Osteocyte (in vitro differentiated cells): Measurements from ENCODE around the gene PON1. TPM values are rescaled to one million over a fixed set of nuclear protein-coding genes. Genes with fewer than 3 reads are reported as not detected.

ENCODE experiments used
- DNase-seq: peaks from one replicate; pipeline ENCODE4 v3.0.0; 2021; ENCODE audit warnings: mixed read lengths; ENCODE audit not compliant: unreplicated experiment; ENCODE audit errors: extremely low spot score
- H3K27ac Mint-ChIP-seq: one replicate; pipeline ENCODE4 v1.8.0; 2021; ENCODE audit warnings: mild to moderate bottlenecking, mixed read lengths; ENCODE audit not compliant: unreplicated experiment
- H3K27me3 Mint-ChIP-seq: one replicate; pipeline ENCODE4 v1.8.0; 2021; ENCODE audit warnings: mixed read lengths; ENCODE audit not compliant: unreplicated experiment
- H3K36me3 Mint-ChIP-seq: one replicate; pipeline ENCODE4 v1.8.0; 2021; ENCODE audit warnings: mixed read lengths; ENCODE audit not compliant: unreplicated experiment
- H3K4me1 Mint-ChIP-seq: one replicate; pipeline ENCODE4 v1.8.0; 2021; ENCODE audit warnings: mixed read lengths; ENCODE audit not compliant: unreplicated experiment
- H3K4me3 Mint-ChIP-seq: one replicate; pipeline ENCODE4 v1.8.0; 2021; ENCODE audit warnings: mild to moderate bottlenecking, moderate library complexity, mixed read lengths; ENCODE audit not compliant: unreplicated experiment
- H3K9me3 Mint-ChIP-seq: one replicate; pipeline ENCODE4 v1.8.0; 2021; ENCODE audit warnings: mixed read lengths; ENCODE audit not compliant: unreplicated experiment
- CTCF ChIP-seq: fragments of 200-600 bp; sonication (generic); IDR thresholded peaks from 2 replicates; pipeline ENCODE4 v1.5.0; 2021; ENCODE audit warnings: antibody characterized with exemption, mild to moderate bottlenecking, moderate library complexity
- total RNA-seq: library from RNA; stranded (reverse); gene quantifications from 2 replicates; pipeline ENCODE4 v1.2.1, GENCODE V29; 2021

The PON1 gene
- total RNA-seq, 1 donor from 2014 or later: not detected

- no peaks in the 10 kb centered on the region for H3K36me3 Mint-ChIP-seq
- no peaks in the 10 kb centered on the region for H3K4me1 Mint-ChIP-seq
- no peak for TF ChIP-seq CTCF
- H3K4me3 Mint-ChIP-seq: no peak overlapping the region
- DNase-seq: no peak
- peaks cover 19% of the 10 kb centered on the region for H3K27me3 Mint-ChIP-seq
- H3K9me3 Mint-ChIP-seq: no peaks in the 10 kb centered on the region
- no peak overlapping the region for H3K27ac Mint-ChIP-seq
These were observed 26.2 kb downstream of the PON1 start for GRCh38 chr7:95298091-95298490.

GRCh38 chr7:95297041-95297440 is 27.3 kb downstream of the PON1 start:
- DNase-seq: no peak
- Mint-ChIP-seq H3K27ac (no peak overlapping the region), H3K27me3 (peaks cover 14% of the 10 kb centered on the region), H3K9me3 (no peaks in the 10 kb centered on the region), H3K4me3 (no peak overlapping the region), H3K4me1 (no peaks in the 10 kb centered on the region), H3K36me3 (no peaks in the 10 kb centered on the region)
- no peak for TF ChIP-seq CTCF

GRCh38 chr7:95296456-95296855 is 27.9 kb downstream of the PON1 start:
- Mint-ChIP-seq H3K4me3 (no peak overlapping the region), H3K4me1 (no peaks in the 10 kb centered on the region), H3K9me3 (no peaks in the 10 kb centered on the region), H3K27me3 (peaks cover 14% of the 10 kb centered on the region), H3K27ac (no peak overlapping the region), H3K36me3 (no peaks in the 10 kb centered on the region)
- no peak for DNase-seq
- no peak for TF ChIP-seq CTCF

- H3K36me3 Mint-ChIP-seq: no peaks in the 10 kb centered on the region
- no peak overlapping the region for H3K27ac Mint-ChIP-seq
- H3K4me3 Mint-ChIP-seq: no peak overlapping the region
- no peaks in the 10 kb centered on the region for H3K4me1 Mint-ChIP-seq
- peaks cover 12% of the 10 kb centered on the region for H3K27me3 Mint-ChIP-seq
- no peak for DNase-seq
- no peak for TF ChIP-seq CTCF
- H3K9me3 Mint-ChIP-seq: no peaks in the 10 kb centered on the region
These were observed 28.9 kb downstream of the PON1 start for GRCh38 chr7:95295397-95295796.

- H3K9me3 Mint-ChIP-seq: no peaks in the 10 kb centered on the region
- no peak overlapping the region for H3K4me3 Mint-ChIP-seq
- H3K27ac Mint-ChIP-seq: no peak overlapping the region
- TF ChIP-seq CTCF: no peak
- H3K4me1 Mint-ChIP-seq: no peaks in the 10 kb centered on the region
- H3K27me3 Mint-ChIP-seq: peaks cover 2% of the 10 kb centered on the region
- H3K36me3 Mint-ChIP-seq: no peaks in the 10 kb centered on the region
- no peak for DNase-seq
These were observed 34.0 kb downstream of the PON1 start for GRCh38 chr7:95290166-95290830.
